Ureter (tissue), 1 donor: Measurements from ENCODE around the gene FFAR4. TPM values are rescaled to one million over a fixed set of nuclear protein-coding genes. Genes with fewer than 3 reads are reported as not detected.

ENCODE experiments used
- DNase-seq: peaks from one replicate; pipeline ENCODE4 v3.0.0-alpha.2; 2020; ENCODE audit warnings: low spot score
- total RNA-seq: library from RNA; stranded (reverse); gene quantifications from one replicate; pipeline ENCODE4 v1.2.4, GENCODE V29; 2023
- donor health status: DM: yes; HTN: yes; CAD: no.

Gene FFAR4
- total RNA-seq, 1 donor from 2014 or later: 0.13 TPM

DNA sequence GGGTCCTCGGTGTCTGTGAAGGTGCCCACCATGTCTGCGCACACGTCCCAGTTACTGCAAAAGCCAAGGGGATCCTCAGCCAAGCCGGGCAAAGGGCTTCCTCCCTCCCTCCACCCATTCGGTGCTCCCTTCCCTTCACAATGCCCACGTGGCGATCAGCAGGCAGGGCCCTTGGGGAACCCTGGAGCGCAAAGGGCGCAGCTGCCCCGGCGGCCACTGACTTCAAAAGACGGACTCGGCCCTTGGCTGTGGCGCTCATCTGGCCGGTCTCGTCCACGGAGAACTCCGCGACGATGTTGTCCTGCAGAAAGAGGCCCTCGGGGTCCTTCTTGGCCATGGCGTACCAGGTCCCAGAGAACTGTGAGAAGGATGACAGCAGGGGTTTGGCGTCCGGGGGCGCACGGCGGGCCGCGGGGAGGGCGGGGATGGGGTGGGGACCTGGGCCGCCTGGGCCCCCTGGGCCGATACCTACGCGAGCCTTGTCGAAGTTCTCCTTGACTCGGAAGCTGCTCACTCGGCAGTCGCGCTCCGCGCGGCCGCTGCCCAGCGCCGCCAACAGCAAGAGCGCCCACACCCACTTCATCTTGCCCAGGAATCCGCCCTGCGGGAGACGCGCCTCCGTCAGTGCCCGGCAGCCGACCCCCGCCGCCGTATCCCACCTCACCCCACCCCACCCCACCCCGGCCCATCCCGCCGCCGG, 34.1 kb downstream of the FFAR4 start:
- DNase-seq: no peak

DNA sequence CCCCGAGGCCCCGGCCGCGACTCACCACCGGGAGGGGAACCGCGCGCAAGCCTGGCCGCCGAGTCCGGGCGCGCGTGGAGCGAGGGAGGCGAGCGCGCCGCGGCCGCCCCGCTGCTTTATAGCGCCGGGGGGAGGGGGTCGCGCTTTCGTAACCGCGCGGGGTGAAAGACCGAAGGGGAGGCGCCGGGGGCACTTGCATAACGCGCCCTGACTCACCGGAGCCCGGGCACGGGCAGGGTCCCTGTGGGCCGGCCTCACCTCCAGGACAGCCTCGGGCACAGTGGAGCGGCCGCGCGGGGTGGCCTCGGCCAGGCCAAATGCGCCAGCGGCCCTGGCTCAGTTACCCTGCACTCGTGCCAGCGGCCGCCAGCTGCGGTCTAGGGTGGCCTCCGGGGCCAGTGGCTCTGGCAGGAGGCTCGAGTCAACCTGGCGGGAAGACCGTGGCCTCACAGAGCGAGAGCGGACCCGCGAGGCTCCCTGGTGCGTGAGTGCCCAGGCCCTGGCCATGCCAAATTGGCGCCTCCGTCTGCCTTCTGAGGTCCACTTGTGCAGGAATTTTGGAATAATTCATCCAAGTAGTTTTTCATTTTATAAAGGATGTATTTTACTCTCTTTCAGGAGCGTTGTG, 34.8 kb downstream of the FFAR4 start, which contains the start of gene RBP4:
Gene RBP4, minus strand, starts transcription at position 90 of the 628 bp plus-strand sequence. CDS start 207 bp downstream, outside the sequence.
- DNase-seq: no peak

DNA sequence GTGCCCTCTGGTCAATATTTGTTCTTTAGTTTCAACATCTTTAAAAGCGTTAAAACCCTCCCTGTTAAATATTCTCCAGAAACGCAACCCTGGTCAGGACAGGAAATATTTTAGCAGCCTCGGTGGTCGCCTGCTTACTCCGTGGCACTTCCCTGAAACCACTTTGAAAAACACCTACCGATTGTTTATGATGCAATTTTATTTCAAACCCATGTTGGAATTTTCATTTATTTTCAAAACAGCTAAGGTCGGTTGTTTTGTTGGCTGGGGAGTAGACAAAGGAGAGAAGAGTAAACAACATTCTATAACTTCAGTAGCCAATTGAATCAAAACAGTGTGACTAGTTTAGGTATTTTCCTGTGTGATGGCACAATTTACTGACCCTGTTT, 35.3 kb downstream of the FFAR4 start:
- DNase-seq: no peak

DNA sequence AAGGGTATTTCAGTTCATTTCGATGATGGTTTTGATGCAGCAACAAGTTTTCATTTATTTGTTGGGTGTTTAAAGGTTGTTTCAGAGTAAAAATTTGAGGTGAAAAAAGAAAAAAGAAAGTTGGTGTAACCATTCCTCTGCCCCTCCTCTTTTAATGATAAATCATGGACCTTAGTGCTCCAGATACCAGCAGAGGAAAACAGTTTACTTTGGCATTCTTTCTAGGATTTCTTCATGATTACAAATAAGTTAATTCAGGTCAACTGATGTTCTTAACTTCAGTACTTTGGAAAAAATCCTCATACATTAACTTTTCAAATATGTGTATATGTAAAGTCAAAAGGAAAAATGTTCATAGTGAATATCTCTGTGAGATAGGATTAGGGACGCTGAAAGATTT, 36.6 kb downstream of the FFAR4 start:
- DNase-seq: no peak

DNA sequence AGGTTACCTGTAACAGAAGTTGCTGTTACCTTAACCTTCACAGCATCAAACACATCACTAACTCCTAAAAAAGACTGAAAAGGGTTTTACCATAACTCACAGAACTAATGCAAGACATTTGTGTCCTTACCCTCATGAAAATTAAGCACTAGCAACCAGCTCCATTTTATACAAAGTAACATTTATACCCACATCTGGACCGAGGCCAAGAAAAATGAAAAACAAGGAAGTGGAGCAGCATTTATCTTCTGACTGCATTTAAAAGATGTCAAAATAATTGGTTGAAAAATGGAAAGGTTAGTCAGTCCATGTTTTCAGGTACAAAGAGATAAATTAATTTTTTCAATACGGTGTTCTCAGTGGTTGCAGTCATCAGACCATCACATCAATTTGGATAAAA, 37.7 kb downstream of the FFAR4 start:
- DNase-seq: no peak

DNA sequence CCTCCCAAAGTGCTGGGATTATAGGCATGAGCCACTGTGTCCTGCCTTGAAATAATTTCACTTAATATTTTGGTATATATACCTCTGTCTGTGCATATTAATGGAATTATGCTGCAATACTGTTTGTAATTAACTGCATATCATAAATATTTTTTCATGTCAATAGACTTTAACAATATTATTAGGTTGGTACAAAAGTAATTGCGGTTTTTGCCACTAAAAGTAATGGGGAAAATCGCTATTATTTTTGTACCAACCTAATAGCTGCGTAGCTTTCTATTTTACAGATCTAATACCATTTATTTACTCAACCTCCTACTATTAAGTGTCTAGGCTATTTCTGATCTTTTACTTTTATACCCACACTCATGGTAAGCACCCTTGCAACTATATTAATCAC, 42.0 kb downstream of the FFAR4 start:
- DNase-seq: no peak

DNA sequence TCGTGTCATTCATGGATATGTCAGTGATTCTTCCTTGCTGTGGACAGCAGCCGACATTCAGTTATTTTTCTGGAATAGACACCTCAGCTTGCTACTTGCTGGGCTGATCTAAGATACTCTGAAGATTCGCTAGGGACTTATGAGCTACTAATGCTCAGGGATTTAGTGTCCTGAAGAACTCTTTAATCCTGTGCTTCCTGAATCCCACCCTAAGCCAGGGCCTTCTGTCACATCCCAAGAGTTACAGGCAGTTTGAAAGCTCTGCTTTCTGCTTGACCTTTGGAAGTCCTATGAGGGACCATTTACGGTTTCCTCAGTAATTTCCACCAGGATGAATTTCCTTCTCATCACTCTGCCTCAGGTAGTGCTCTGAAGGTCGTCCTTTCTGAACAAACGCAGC, 45.8 kb downstream of the FFAR4 start, which contains the start of gene PDE6C:
Gene PDE6C, plus strand, starts transcription at position 227 of the 400 bp plus-strand sequence. CDS start 189 bp downstream, outside the sequence.
- DNase-seq: no peak

DNA sequence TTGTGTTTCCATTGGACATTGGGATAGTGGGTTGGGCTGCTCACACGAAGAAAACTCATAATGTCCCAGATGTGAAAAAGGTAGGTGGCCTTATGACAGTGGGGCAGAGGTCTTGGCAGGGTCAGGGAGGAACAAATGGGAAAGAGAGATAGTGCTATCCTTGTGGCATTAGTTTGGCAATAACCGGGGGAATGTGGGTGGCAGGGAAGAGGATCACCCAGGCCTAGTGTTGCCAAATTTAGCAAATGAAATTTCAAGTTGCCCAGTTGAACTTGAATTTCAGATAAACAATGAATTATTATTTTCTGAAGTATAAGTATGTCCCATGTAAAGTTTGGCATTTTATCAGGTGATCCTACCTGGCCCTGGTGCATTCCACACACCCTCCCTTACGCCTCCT, 46.7 kb downstream of the FFAR4 start:
- no peak for DNase-seq

DNA sequence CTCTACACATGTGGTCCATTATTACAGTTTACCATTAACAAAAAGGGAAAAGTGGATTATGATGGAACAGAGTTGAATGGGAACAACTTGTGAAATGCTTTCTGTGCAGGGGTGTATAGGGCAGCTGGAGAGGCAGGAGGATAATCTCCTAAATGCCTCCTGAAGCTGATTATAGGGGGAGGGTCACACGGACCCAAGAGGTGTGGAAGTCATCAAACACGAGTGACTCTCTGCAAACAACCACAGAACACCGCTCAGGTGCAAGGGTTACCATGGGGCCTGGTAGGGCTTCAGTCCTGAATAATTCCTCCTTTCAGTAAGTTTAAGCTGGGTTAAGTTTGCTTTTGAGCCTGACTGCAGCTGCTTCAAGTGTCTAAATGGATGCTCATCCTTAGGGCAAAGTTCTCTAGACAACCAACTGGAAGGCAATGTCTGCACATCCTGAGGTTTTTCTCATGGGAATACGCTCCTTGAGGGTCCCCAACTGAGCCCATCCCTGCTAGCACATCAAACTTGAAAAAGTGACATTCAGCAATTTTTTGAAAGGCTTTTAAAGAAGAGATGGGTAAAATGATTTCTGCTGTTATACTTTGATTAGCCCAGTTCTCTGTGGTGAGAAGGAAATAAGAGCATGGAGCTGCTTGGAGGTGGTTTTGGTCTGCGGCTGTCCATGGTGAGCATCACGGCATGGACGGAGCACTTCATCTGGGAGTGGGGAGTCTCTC, 47.8 kb downstream of the FFAR4 start:
- DNase-seq: no peak

DNA sequence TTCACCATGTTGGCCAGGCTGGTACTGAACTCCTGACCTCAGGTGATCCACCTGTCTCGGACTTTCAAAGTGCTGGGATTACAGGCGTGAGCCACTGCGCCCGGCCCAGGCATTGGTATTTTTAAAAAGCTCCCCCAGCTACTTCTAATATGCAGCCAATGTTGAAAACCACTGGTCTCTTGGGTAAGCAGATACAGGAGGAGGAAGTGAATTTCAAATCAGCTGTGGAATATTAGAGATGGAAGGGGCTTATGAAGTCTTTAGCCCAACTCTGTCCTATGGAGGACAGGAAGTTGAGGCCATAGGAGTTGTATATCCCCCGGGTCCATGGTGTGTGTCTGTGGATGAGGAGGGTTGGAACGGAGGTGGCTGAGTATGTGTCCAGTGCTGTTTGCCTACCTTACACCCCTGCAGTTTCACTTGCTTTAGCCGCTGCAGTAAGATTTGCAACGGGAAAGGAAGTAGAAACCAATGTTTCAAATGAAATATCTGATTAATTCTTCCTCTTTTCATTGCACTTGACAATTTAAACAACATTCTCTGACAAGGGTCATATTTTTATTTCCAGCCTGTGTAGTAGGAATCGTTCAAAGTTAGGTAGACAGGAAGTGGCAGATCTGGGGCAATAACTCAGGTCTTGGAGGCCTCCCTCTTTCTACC, 49.2 kb downstream of the FFAR4 start:
- DNase-seq: no peak

DNA sequence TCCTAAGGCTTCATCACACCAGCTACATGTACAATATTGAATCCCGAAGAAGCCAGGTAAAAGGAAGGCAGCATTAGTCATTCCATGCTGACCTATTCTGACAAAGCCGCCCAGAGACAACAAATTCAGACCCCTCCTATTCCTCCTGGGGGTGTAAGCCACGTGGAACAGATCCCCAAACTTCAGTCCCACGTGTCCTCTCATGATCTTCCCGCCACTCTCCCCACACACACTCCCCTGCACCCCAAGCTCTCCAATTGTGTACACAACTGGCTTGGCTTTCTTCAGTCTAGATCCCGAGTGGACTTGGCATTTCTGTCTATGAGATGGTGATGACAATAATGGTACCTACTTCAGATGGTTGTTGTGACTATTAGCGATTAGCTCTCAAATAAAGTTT, 54.5 kb downstream of the FFAR4 start:
- DNase-seq: no peak

DNA sequence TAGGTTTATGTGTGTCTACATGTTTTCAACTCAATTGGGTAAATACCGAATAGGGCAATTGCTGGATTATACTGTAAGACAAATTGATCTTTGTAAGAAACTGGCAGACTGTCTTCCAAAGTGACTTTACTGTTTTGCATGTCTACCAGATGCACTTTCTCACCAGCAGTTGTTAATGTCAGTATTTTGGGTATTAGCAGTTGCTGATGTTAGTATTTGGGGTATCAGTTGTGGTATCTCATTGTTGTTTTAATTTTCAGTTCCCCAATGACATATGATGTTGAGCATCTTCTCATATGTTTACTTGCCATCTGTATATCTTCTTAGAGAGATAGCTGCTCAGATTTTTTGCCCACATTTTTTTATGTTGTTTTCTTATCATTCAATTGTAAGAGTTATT, 56.5 kb downstream of the FFAR4 start:
- no peak for DNase-seq

DNA sequence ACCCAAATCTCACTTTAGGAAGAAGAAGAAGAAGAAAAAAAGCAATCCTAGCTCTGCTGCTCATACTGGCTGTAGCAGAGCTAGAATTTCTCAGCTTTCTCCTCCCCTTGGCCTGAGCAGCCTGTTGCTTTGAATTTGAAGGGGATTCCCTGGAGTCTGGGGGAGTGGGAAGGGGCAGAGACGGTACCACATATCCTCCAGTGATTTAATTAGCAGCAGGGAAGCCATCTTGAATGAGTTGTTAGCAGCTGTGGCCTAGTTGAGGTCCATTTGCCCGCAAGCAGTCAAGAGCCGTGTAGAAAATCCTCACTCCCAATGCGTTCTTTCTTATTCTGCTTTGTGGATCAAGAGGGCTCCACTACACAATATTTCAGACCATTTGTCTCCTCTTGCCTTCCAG, 62.4 kb downstream of the FFAR4 start:
- DNase-seq: no peak

DNA sequence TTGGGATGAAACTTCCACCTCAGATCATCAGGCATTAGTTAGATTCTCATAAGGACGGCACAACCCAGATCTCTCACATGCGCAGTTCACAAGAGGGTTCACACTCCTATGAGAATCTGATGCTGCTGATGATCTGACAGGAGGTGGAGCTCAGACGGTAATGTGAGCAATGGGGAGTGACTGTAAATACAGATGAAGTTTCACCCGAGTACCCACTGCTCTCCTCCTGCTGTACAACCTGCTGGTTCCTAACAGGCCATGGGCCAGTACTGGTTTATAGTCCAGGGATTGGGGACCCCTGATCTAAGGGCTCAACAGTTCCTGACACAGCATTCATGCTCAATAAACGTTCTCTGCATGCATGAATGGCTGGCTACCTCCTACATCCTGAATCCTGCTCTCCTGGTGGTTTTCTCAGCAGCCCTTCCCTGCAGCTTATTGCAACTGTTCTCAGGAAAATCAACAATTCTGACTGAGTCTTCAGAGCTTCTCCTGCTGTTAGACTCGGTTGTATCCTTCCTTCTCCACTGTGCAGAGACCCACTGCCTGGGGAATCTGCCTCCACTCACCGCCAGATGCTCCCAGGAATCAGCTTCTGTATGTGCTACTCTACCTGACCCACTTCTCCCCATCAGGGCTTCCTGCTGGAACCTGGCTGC, 63.3 kb downstream of the FFAR4 start:
- DNase-seq: no peak

DNA sequence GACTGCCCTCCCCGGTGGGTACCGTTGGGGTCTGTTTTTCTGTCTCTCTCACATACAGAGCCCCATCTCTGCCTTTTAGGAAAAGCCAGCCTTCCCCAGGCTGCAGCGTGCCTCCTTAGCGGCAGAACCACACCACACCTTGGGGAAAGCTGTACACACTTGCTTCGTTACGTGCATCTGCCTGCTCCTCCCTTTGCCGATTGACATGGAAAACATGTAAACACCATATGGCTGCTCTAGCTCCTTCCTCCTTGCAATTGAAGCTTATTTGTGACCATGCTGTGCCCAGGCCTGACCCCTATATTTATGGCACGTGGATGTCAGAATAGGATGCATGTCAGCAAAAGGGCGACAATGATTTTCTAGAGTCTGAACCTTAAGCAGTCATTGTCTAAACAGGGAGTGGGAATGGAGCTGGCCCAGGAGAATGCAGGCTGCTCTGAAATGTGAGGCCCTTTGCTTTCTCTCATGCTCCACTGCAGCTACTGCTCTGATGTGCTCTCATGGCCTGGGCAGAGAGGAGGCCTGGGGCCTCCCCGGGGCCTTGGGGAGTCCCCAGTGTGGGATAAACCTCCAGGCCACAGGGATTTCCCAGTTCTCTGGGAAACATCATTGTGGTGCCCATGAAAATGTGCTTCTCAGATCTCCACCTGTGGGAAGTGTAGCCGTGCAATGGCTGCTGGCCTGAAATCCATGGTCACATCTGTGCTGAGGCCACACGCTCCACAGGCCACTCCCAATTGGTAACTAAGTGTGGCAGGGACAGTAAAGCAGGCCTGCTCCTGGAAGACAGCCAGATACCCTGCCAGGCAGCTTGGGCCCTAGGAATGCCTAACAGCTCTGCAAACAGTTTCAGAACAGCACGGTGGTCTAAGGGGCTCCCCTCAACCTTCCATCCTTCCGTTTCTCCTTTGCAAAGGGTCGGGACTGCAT, 64.4 kb downstream of the FFAR4 start:
- no peak for DNase-seq

Other genes with a start within 250 kb of the FFAR4 start
- 339 TPM for gene MYOF, start 84.3 kb upstream of the FFAR4 start, total RNA-seq
- 0.89 TPM for gene CEP55, start 70.1 kb upstream of the FFAR4 start, total RNA-seq
- gene RBP4, start 34.6 kb downstream of the FFAR4 start, total RNA-seq: 3.3 TPM
- not detected for gene PDE6C, start 45.9 kb downstream of the FFAR4 start, total RNA-seq
- gene FRA10AC1, start 135.9 kb downstream of the FFAR4 start, total RNA-seq: 29.1 TPM
- 1.1 TPM for gene LGI1, start 191.3 kb downstream of the FFAR4 start, total RNA-seq